Stimulated activated naive CD8-positive, alpha-beta T cell treated with anti-CD3 and anti-CD28 coated beads, Interleukin-15, amount 100 ng/mL, for 72 hours (primary cell): ENCODE results near the gene PCBD2.
"Not testable (repeated sequence)": the region's sequence is repeated elsewhere in the genome, so short reads cannot be mapped to it uniquely, and the experiment has no call there.

ENCODE experiments used
- ATAC-seq: fragments of 150-1000 bp; cut with Tn5 transposase; 2 replicates; pipeline ENCODE4 v1.10.0; 2021; ENCODE audit warnings: mild to moderate bottlenecking, moderate library complexity
- DNase-seq, 2 donors: peaks; one replicate each; pipeline ENCODE4 v3.0.0; 2021 to 2022
- H3K27ac Mint-ChIP-seq, 2 donors: one replicate each; pipeline ENCODE4 v1.8.0; 2022; ENCODE audit warnings: mild to moderate bottlenecking in 2 of 2, mixed read lengths in 2 of 2, moderate library complexity in 2 of 2
- H3K27me3 Mint-ChIP-seq: one replicate; pipeline ENCODE4 v1.8.0; 2022; ENCODE audit warnings: mixed read lengths
- H3K4me1 Mint-ChIP-seq: one replicate; pipeline ENCODE4 v1.8.0; 2022; ENCODE audit warnings: mild to moderate bottlenecking, mixed read lengths
- H3K4me3 Mint-ChIP-seq, 2 donors: one replicate each; pipeline ENCODE4 v1.8.0; 2022; ENCODE audit warnings: mild to moderate bottlenecking in 2 of 2, mixed read lengths in 2 of 2, moderate library complexity in 1 of 2
- H3K9me3 Mint-ChIP-seq, 2 donors: one replicate each; pipeline ENCODE4 v1.8.0; 2022; ENCODE audit warnings: mixed read lengths in 2 of 2

Gene PCBD2

DNA sequence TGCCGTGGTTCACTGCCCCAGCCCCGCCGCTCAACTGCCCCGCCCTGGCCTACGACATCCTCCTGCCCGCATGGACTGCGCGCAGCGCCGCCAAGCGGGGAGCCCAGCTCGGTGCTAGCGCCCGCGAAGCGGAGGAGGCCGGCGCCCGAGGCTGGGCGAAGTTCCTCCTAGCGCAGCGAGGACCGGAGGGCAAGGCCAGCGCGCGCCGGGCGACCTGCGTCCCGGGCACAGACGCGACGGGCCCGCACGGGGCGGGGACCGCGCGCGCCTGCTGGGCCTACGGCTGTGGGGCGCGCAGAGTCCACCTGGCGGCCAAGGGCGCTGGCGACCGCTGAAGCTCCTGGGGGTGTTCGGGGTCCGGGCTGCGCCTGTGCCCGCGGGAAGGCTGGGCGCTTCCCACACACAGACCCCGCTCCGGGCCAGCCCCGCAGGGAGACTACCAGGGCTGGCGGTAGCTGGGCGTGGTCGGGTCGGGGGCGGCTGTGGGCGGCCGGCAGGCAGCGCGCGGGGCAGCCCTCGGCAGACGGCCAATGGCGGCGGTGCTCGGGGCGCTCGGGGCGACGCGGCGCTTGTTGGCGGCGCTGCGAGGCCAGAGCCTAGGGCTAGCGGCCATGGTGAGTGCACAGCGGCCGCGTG is at the start of gene PCBD2:
PCBD2 (plus strand) TSS at position 522 of the 636 bp plus-strand sequence; CDS start at position 531, 9 bp downstream.
- H3K27ac Mint-ChIP-seq: peak within 1 kb of the TSS; percentile 98 to 99
- H3K4me1 Mint-ChIP-seq: peaks cover 24% of the 10 kb centered on the region
- H3K4me3 Mint-ChIP-seq: peak within 1 kb of the TSS; percentile 97
- peak; percentile 98 for DNase-seq
- no peaks in the 10 kb centered on the region for H3K9me3 Mint-ChIP-seq
- peak; percentile 91 for ATAC-seq
- no peaks in the 10 kb centered on the region for H3K27me3 Mint-ChIP-seq

DNA sequence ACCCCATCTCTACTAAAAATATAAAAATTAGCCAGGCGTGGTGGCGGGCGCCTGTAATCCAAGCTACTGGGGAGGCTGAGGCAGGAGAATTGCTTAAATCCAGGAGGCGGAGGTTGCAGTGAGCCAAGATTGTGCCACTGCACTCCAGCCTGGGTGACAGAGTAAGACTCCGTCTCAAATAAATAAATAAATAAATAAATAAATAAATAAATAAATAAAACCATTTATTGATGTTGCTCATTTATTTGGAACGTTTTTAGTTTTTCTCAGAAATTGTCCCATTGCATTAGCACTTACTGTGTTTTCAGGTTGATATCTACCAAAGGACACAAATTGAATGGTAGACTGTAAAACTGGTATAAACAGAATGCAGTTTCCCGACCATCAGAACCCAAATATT is 48.5 kb upstream of the PCBD2 start:
- not testable (repeated sequence) for ATAC-seq

DNA sequence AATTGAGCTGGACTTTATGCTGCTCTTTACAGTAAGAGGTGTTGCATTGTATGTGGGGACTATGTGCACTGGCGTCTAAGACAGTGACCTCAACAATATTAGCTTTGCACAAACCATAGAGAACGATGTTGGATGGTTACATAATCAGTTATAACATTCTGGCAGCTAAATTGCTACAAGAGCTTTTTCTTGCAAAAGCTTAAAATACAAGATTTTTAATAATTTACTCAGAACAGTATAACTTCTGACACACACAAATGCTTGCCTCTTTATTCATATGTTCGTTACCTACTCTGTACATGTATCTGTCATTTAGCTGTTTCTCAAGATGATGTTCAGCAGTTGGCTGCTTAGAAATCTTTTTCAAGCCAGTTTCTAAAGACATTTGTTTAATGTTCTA is 47.5 kb upstream of the PCBD2 start:
- H3K27ac Mint-ChIP-seq: no peak overlapping the region

More for the DNA sequence above, 48.5 kb upstream of the PCBD2 start:
- H3K27me3 Mint-ChIP-seq, DNase-seq, H3K9me3 Mint-ChIP-seq, H3K27ac Mint-ChIP-seq, H3K4me3 Mint-ChIP-seq: not testable (repeated sequence)
- H3K4me1 Mint-ChIP-seq: peaks cover 21% of the 10 kb centered on the region

DNA sequence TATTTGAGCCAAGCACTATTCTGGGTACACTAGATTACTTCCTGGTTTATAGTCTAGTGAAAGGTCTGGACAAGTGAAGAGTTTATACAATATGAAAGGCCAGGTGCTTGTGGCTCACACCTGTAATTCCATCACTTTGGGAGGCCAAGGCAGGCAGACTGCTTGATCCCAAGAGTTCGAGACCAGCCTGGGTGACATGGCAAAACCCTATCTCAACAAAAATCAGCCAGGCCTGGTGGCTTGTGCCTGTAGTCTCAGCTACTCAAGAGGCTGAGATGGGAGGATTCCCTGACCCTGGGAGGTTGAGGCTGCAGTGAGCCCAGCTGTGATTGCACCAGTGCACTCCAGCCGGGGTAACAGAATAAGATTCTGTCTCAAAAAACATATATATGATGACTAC is 40.2 kb upstream of the PCBD2 start:
- no peak overlapping the region for H3K4me3 Mint-ChIP-seq
- H3K27ac Mint-ChIP-seq: no peak overlapping the region
- H3K27me3 Mint-ChIP-seq: no peaks in the 10 kb centered on the region
- no peak for DNase-seq
- no peaks in the 10 kb centered on the region for H3K9me3 Mint-ChIP-seq
- H3K4me1 Mint-ChIP-seq: no peaks in the 10 kb centered on the region
- no peak for ATAC-seq

More for the DNA sequence above, 47.5 kb upstream of the PCBD2 start:
- no peak for ATAC-seq
- H3K27me3 Mint-ChIP-seq: no peaks in the 10 kb centered on the region
- no peaks in the 10 kb centered on the region for H3K9me3 Mint-ChIP-seq
- DNase-seq: no peak
- peaks cover 16% of the 10 kb centered on the region for H3K4me1 Mint-ChIP-seq
- H3K4me3 Mint-ChIP-seq: no peak overlapping the region

DNA sequence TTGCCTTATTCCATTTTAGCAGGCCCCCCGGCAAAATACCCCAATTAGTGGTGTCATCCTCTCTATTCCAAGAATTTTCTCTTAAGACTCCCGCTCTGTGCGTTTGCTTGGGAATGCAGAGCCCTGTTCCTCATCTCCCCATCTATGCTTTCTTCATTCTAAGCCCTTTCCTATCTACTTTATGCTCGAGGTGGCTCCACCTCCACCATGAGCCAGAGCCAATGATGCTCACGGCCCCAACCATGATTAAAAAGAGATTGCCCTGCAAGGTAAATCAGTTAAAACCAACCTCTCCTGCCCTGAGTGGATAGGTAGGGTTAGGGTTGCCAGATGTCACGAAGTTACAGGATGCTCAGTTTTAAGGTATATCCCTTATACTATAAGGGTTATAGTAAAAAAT is 31.4 kb upstream of the PCBD2 start:
- ATAC-seq (no peak), DNase-seq (peak in 1 of 2 donors; percentile 30)
- peak overlapping the region; percentile 97 to 99 for H3K4me3 Mint-ChIP-seq
- H3K27me3 Mint-ChIP-seq: no peaks in the 10 kb centered on the region
- H3K9me3 Mint-ChIP-seq: no peaks in the 10 kb centered on the region
- H3K4me1 Mint-ChIP-seq: peaks cover 44% of the 10 kb centered on the region
- H3K27ac Mint-ChIP-seq: peak overlapping the region; percentile 99 to 100

DNA sequence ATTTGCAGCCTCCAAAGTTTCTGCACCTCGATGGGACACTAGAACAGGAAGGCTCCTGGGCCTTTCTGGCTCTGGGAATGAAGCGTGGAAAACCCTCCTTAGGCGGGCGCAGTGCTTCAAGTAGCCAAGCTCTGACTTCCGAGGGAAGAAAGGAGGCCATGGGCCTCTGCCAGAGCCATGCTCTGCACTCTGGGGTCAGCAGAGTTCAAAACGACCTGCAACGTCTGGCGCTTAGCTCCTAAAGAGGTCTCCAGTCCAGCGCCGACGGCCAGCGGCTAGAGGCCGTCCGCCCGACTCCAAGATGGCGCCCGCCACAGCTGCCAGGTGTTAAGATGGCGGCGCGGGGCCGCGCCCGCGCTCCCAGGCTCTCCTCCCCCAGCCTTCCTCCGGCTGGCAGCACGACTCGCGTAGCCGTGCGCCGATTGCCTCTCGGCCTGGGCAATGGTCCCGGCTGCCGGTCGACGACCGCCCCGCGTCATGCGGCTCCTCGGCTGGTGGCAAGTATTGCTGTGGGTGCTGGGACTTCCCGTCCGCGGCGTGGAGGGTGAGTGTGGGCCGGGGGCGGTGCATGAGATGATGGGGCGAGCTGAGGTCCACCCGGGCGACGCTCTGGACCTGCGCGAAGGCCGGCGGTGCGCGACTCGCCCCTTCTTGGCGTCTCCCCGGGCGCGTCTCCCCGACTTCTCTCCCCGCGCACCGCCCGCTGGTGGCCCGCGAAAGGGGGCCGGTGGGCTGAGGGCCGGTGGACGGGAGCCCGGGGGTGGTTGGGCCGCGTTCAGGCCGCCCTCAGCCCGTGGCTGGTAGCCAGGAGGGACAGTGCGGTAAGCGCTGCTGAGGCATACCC is 30.7 kb upstream of the PCBD2 start, which contains the start of gene TXNDC15:
TXNDC15 (plus strand) TSS at position 385 of the 844 bp plus-strand sequence; CDS start at position 442, 57 bp downstream.
- ATAC-seq (peak; percentile 87), DNase-seq (peak; percentile 79 to 87)
- Mint-ChIP-seq H3K27me3 (no peaks in the 10 kb centered on the region), H3K4me1 (peaks cover 47% of the 10 kb centered on the region), H3K4me3 (peak within 1 kb of the TSS; percentile 97 to 99), H3K27ac (peak within 1 kb of the TSS; percentile 99 to 100), H3K9me3 (no peaks in the 10 kb centered on the region)

DNA sequence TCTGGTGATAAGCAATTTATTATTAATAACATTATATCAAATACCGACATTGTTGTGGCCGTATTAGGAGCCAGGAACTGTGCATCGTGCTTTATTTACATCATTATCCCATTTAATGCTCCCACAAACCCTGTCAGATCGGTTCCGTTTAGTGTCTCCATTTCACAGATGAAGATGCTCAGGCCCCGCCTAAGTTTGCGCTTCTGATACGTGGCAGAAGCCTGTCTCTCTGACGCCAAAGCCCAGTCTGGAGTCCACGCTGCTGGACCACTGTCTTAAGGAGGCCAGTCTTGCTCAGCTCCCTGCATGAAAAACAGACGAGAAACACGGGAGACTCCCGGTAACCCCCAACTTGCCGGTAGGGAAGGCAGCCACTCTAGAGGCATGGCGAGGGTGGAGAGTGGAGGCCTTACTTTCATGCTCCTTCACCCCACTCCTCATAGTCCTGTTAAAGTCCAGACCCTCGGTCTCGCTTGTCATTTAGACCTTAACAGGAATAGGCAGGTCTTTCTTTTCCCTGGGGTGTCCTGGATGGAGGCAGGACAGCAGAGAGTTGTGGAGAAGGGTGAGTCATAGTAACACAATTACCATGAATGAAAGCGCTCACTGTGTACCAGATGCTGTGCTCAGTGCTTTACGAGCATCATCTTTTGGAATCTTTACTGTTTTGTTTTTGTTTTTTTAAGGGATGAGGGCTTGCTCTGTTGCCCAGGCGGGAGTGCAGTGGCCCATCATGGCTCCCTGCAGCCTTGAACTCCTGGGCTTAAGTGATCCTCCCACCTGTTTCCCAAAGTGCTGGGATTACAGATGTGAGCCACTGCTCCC is 29.9 kb upstream of the PCBD2 start:
- no peaks in the 10 kb centered on the region for H3K9me3 Mint-ChIP-seq
- DNase-seq (peak; percentile 28 to 47), ATAC-seq (peak; percentile 57)
- no peaks in the 10 kb centered on the region for H3K27me3 Mint-ChIP-seq
- H3K4me1 Mint-ChIP-seq: peaks cover 54% of the 10 kb centered on the region
- peak overlapping the region; percentile 99 to 100 for H3K27ac Mint-ChIP-seq
- peak overlapping the region; percentile 97 to 99 for H3K4me3 Mint-ChIP-seq

DNA sequence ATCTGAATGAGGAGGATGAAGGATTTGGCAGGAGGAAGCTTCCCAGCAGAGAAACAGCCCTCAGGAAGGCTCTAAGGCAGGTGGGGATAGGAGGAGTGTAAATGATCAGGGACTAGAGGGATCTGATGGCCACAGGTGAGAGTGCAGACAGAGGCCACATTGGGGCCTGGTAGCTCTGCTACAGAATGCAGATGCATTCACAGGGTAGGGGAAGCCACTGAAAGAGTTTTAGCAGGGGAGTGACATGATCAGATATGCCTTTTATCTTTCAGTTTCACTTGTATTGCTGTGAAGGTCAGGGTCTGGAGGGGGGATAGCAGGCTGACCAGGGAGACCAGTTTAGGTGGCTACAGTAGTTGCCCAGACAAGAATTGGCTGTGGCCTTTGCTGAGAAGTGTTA is 27.8 kb upstream of the PCBD2 start:
- Mint-ChIP-seq H3K4me1 (peaks cover 56% of the 10 kb centered on the region), H3K4me3 (peak overlapping the region; percentile 32 to 60), H3K27ac (peak overlapping the region; percentile 64 to 79), H3K27me3 (no peaks in the 10 kb centered on the region), H3K9me3 (no peaks in the 10 kb centered on the region)
- DNase-seq (no peak), ATAC-seq (no peak)

DNA sequence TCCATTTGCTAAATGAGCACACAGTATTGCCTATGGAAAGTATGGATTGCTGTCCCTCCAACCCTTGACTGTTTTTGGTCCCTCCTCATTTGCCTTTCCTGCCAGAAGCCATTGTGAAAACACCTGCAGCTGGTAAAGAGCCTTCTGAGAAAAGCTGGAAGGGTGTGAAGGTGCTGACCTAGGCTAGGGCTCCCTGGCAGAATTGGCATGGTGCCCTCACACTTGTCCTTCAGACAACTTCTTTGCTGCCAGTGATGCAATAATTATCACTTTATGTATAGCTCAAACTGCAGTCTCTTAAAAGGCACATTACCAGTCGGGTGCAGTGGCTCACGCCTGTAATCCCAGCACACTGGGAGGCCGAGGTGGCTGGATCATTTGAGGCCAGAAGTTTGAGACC is 26.5 kb upstream of the PCBD2 start:
- DNase-seq: no peak
- H3K27ac Mint-ChIP-seq: peak overlapping the region in 1 of 2 donors; percentile 29
- no peak for ATAC-seq
- H3K4me1 Mint-ChIP-seq: peaks cover 49% of the 10 kb centered on the region
- no peaks in the 10 kb centered on the region for H3K27me3 Mint-ChIP-seq
- H3K9me3 Mint-ChIP-seq: no peaks in the 10 kb centered on the region
- no peak overlapping the region for H3K4me3 Mint-ChIP-seq

DNA sequence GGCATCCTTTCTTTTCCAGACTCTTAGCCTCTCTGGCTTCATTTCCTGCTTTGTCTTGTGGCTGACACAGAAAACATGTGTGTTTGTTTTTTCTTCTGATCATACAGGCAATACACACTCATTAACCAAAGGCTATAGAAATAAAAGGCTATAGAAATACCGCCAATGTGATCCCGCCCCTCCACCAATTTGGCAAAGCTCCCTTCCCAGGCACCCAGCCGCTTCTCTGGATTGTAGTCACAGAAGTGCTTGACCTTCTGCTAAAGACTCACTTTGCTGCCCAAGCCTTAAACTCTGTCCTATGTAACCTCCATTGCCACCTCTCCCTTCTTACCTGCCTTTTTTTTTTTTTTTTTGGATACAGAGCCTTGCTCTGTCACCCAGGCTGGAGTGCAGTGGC is 25.5 kb upstream of the PCBD2 start:
- Mint-ChIP-seq H3K4me1 (peaks cover 45% of the 10 kb centered on the region), H3K4me3 (no peak overlapping the region), H3K27ac (no peak overlapping the region)

DNA sequence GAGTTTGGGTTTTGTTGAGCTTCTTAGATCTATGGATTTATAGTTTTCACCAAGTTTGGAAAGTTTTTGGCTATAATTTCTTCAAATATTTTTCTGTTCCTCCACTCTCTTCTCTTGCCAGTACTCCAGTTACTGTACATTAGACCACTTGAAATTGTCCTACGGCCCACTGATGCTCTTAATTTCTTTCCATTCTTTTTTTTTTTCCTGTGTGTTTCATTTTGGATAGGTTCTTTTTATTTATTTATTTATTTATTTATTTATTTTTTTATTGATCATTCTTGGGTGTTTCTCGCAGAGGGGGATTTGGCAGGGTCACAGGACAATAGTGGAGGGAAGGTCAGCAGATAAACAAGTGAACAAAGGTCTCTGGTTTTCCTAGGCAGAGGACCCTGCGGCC is 24.0 kb upstream of the PCBD2 start:
- not testable (repeated sequence) for DNase-seq, H3K27ac Mint-ChIP-seq, H3K27me3 Mint-ChIP-seq, H3K4me3 Mint-ChIP-seq, ATAC-seq, H3K9me3 Mint-ChIP-seq
- H3K4me1 Mint-ChIP-seq: peaks cover 40% of the 10 kb centered on the region

More for the DNA sequence above, 25.5 kb upstream of the PCBD2 start:
- H3K9me3 Mint-ChIP-seq: no peaks in the 10 kb centered on the region
- DNase-seq: no peak
- H3K27me3 Mint-ChIP-seq: no peaks in the 10 kb centered on the region
- no peak for ATAC-seq

DNA sequence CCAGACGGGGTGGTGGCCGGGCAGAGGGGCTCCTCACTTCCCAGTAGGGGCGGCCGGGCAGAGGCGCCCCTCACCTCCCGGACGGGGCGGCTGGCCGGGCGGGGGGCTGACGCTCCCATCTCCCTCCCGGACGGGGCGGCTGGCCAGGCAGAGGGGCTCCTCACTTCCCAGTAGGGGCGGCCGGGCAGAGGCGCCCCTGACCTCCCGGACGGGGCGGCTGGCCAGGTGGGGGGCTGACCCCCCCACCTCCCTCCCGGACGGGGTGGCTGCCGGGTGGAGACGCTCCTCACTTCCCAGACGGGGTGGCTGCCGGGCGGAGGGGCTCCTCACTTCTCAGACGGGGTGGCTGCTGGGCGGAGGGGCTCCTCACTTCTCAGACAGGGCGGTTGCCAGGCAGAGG is 23.2 kb upstream of the PCBD2 start:
- not testable (repeated sequence) for ATAC-seq, H3K9me3 Mint-ChIP-seq, H3K4me3 Mint-ChIP-seq, H3K27me3 Mint-ChIP-seq, H3K27ac Mint-ChIP-seq, DNase-seq
- H3K4me1 Mint-ChIP-seq: peaks cover 32% of the 10 kb centered on the region

DNA sequence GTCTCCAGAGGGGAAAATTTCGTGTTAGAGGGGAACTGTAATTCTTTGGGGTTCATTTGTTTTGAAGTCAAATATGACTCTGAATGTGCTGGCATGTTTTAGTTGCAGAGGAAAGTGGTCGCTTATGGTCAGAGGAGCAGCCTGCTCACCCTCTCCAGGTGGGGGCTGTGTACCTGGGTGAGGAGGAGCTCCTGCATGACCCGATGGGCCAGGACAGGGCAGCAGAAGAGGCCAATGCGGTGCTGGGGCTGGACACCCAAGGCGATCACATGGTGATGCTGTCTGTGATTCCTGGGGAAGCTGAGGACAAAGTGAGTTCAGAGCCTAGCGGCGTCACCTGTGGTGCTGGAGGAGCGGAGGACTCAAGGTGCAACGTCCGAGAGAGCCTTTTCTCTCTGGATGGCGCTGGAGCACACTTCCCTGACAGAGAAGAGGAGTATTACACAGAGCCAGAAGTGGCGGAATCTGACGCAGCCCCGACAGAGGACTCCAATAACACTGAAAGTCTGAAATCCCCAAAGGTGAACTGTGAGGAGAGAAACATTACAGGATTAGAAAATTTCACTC is 17.3 kb upstream of the PCBD2 start:
- H3K4me1 Mint-ChIP-seq: peaks cover 17% of the 10 kb centered on the region
- no peak for ATAC-seq
- H3K4me3 Mint-ChIP-seq: no peak overlapping the region
- no peaks in the 10 kb centered on the region for H3K9me3 Mint-ChIP-seq
- H3K27ac Mint-ChIP-seq: peak overlapping the region in 1 of 2 donors; percentile 4
- DNase-seq: no peak
- no peaks in the 10 kb centered on the region for H3K27me3 Mint-ChIP-seq

DNA sequence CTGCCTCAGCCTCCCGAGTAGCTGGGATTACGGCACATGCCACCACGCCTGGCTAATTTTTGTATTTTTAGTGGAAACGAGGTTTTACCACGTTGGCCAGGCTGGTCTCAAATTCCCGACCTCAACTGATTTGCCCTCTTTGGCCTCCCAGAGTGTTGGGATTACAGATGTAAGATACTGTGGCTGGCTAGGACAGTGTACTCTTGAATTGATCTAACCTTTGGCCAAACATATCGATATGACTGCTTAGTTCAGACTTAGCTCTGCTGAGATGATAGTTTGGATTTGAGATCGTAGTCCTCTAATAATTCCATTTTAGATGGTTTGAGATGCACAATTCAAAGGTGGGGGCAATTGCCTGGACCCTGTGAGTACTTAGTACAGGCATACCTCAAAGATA is 15.6 kb upstream of the PCBD2 start:
- H3K27ac Mint-ChIP-seq: peak overlapping the region in 1 of 2 donors; percentile 67
- no peaks in the 10 kb centered on the region for H3K27me3 Mint-ChIP-seq
- ATAC-seq: no peak
- no peak overlapping the region for H3K4me3 Mint-ChIP-seq
- DNase-seq: no peak
- no peaks in the 10 kb centered on the region for H3K9me3 Mint-ChIP-seq
- H3K4me1 Mint-ChIP-seq: peaks cover 17% of the 10 kb centered on the region

DNA sequence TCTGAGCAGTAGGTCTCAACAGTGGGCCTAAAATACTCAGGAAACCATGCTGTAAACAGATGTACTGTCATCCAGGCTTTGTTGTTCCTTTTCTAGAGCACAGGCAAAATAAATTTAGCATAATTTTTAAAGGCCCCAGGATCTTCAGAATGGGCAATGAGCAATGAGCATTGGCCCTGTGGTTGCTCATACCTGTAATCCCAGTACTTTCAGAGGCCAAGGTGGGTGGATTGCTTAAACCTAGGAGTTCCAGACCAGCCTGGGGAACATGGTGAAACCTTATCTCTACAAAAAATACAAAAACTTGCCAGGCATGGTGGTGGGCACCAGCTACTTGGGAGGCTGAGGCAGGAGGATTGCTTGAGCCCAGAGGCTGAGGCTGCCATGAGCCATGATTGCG is 13.5 kb upstream of the PCBD2 start:
- ATAC-seq: peak; percentile 31
- no peaks in the 10 kb centered on the region for H3K27me3 Mint-ChIP-seq

More for the DNA sequence above, 13.5 kb upstream of the PCBD2 start:
- Mint-ChIP-seq H3K4me1 (peaks cover 11% of the 10 kb centered on the region), H3K4me3 (no peak overlapping the region), H3K27ac (no peak overlapping the region), H3K9me3 (no peaks in the 10 kb centered on the region)
- DNase-seq: no peak
